Measurements from ENCODE around the gene RPL7L1. TPM values are rescaled to one million over a fixed set of nuclear protein-coding genes. Genes with fewer than 3 reads are reported as not detected.

The RPL7L1 gene
- total and polyA plus RNA-seq, 2 of the 13 experiments (the other 11 are each of a cell fraction or from before 2014, with no cell fraction given), result 51.6 to 179 TPM

DNA sequence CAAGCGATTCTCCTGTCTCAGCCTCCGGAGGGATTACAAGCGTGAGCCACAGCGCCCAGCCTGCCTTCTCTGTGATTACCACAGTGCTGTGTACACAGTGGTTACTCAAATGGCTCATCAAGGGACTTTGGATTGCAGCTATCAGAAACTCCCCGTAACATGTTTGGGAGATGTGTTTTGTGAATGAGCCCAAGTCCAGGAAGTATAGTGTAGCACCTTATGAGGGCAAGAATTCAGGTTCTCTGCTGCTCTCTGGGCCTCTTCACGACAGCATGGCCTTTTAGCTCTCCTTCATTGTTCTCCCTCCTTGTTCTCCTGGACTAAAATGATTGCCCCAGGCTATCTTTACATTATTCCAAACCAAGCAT, 34.1 kb upstream of the RPL7L1 start (continued):
- TF ChIP-seq PHF5A (CRISPR knock-in tag; IDR thresholded peaks at IDR 0.05; ENCODE audit: low read depth, unreplicated experiment) (peak; percentile 74), DPF2 (CRISPR knock-in tag; IDR thresholded peaks at IDR 0.05; ENCODE audit: borderline replicate concordance, low read depth) (peak; percentile 87), JUND (CRISPR knock-in tag; IDR thresholded peaks at IDR 0.05) (peak; percentile 71; the same call in 1 of the 2 replicates), TEAD3 (CRISPR knock-in tag; optimal IDR thresholded peaks at IDR 0.05; ENCODE audit: borderline replicate concordance) (peak; percentile 86), ZNF616 (CRISPR knock-in tag; IDR thresholded peaks at IDR 0.05; ENCODE audit: low read depth) (no peak), SSRP1 (CRISPR knock-in tag; IDR thresholded peaks at IDR 0.05) (peak; percentile 58; the same call in 1 of the 2 replicates), ZNF83 (CRISPR knock-in tag; IDR thresholded peaks at IDR 0.05; ENCODE audit: borderline replicate concordance) (no peak), ZNF557 (CRISPR knock-in tag; IDR thresholded peaks at IDR 0.05) (0 out of 2 replicates have a peak, but pooled peaks have one; percentile 26), CBFB (CRISPR knock-in tag; IDR thresholded peaks at IDR 0.05) (peak; percentile 60; the same call in 1 of the 2 replicates), ZFP90 (CRISPR knock-in tag; IDR thresholded peaks at IDR 0.05; ENCODE audit: borderline replicate concordance) (no peak), HDAC1 (CRISPR knock-in tag; IDR thresholded peaks at IDR 0.05) (peak; percentile 54; the same call in 1 of the 2 replicates)
- TF ChIP-seq, protein P1, sequence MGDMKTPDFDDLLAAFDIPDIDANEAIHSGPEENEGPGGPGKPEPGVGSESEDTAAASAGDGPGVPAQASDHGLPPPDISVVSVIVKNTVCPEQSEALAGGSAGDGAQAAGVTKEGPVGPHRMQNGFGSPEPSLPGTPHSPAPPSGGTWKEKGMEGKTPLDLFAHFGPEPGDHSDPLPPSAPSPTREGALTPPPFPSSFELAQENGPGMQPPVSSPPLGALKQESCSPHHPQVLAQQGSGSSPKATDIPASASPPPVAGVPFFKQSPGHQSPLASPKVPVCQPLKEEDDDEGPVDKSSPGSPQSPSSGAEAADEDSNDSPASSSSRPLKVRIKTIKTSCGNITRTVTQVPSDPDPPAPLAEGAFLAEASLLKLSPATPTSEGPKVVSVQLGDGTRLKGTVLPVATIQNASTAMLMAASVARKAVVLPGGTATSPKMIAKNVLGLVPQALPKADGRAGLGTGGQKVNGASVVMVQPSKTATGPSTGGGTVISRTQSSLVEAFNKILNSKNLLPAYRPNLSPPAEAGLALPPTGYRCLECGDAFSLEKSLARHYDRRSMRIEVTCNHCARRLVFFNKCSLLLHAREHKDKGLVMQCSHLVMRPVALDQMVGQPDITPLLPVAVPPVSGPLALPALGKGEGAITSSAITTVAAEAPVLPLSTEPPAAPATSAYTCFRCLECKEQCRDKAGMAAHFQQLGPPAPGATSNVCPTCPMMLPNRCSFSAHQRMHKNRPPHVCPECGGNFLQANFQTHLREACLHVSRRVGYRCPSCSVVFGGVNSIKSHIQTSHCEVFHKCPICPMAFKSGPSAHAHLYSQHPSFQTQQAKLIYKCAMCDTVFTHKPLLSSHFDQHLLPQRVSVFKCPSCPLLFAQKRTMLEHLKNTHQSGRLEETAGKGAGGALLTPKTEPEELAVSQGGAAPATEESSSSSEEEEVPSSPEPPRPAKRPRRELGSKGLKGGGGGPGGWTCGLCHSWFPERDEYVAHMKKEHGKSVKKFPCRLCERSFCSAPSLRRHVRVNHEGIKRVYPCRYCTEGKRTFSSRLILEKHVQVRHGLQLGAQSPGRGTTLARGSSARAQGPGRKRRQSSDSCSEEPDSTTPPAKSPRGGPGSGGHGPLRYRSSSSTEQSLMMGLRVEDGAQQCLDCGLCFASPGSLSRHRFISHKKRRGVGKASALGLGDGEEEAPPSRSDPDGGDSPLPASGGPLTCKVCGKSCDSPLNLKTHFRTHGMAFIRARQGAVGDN (CRISPR knock-in tag; IDR thresholded peaks at IDR 0.05), result peak; percentile 37
- TF ChIP-seq, protein P2, sequence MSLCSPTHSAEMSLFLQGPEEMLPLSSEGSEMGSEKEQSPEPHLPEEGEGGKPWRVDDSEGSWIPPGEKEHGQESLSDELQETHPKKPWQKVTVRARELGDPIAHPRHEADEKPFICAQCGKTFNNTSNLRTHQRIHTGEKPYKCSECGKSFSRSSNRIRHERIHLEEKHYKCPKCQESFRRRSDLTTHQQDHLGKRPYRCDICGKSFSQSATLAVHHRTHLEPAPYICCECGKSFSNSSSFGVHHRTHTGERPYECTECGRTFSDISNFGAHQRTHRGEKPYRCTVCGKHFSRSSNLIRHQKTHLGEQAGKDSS (CRISPR knock-in tag; IDR thresholded peaks at IDR 0.05; ENCODE audit: borderline replicate concordance, low read depth), result peak; percentile 82; the same call in 1 of the 2 replicates
- TF ChIP-seq, protein P3, sequence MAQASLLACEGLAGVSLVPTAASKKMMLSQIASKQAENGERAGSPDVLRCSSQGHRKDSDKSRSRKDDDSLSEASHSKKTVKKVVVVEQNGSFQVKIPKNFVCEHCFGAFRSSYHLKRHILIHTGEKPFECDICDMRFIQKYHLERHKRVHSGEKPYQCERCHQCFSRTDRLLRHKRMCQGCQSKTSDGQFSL (CRISPR knock-in tag; IDR thresholded peaks at IDR 0.05), result 0 out of 2 replicates have a peak, but pooled peaks have one; percentile 47
- TF ChIP-seq, protein P4, sequence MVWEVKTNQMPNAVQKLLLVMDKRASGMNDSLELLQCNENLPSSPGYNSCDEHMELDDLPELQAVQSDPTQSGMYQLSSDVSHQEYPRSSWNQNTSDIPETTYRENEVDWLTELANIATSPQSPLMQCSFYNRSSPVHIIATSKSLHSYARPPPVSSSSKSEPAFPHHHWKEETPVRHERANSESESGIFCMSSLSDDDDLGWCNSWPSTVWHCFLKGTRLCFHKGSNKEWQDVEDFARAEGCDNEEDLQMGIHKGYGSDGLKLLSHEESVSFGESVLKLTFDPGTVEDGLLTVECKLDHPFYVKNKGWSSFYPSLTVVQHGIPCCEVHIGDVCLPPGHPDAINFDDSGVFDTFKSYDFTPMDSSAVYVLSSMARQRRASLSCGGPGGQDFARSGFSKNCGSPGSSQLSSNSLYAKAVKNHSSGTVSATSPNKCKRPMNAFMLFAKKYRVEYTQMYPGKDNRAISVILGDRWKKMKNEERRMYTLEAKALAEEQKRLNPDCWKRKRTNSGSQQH (CRISPR knock-in tag; IDR thresholded peaks at IDR 0.05; ENCODE audit: low read depth), result 0 out of 2 replicates have a peak, but pooled peaks have one; percentile 41
- TF ChIP-seq, protein P5, sequence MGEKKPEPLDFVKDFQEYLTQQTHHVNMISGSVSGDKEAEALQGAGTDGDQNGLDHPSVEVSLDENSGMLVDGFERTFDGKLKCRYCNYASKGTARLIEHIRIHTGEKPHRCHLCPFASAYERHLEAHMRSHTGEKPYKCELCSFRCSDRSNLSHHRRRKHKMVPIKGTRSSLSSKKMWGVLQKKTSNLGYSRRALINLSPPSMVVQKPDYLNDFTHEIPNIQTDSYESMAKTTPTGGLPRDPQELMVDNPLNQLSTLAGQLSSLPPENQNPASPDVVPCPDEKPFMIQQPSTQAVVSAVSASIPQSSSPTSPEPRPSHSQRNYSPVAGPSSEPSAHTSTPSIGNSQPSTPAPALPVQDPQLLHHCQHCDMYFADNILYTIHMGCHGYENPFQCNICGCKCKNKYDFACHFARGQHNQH (CRISPR knock-in tag; IDR thresholded peaks at IDR 0.05), result peak; percentile 80
- TF ChIP-seq, protein P6, sequence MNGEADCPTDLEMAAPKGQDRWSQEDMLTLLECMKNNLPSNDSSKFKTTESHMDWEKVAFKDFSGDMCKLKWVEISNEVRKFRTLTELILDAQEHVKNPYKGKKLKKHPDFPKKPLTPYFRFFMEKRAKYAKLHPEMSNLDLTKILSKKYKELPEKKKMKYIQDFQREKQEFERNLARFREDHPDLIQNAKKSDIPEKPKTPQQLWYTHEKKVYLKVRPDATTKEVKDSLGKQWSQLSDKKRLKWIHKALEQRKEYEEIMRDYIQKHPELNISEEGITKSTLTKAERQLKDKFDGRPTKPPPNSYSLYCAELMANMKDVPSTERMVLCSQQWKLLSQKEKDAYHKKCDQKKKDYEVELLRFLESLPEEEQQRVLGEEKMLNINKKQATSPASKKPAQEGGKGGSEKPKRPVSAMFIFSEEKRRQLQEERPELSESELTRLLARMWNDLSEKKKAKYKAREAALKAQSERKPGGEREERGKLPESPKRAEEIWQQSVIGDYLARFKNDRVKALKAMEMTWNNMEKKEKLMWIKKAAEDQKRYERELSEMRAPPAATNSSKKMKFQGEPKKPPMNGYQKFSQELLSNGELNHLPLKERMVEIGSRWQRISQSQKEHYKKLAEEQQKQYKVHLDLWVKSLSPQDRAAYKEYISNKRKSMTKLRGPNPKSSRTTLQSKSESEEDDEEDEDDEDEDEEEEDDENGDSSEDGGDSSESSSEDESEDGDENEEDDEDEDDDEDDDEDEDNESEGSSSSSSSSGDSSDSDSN (CRISPR knock-in tag; IDR thresholded peaks at IDR 0.05), result peak; percentile 65
- TF ChIP-seq, protein P7, sequence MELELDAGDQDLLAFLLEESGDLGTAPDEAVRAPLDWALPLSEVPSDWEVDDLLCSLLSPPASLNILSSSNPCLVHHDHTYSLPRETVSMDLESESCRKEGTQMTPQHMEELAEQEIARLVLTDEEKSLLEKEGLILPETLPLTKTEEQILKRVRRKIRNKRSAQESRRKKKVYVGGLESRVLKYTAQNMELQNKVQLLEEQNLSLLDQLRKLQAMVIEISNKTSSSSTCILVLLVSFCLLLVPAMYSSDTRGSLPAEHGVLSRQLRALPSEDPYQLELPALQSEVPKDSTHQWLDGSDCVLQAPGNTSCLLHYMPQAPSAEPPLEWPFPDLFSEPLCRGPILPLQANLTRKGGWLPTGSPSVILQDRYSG (CRISPR knock-in tag; IDR thresholded peaks at IDR 0.05), result no peak
